ENCODE results near the gene FBXL7. TPM values are rescaled to one million over a fixed set of nuclear protein-coding genes. Genes with fewer than 3 reads are reported as not detected.

Gene FBXL7
- total and polyA plus RNA-seq, 4 donors, result 1.9 to 15.5 (median 6.6) TPM

DNA sequence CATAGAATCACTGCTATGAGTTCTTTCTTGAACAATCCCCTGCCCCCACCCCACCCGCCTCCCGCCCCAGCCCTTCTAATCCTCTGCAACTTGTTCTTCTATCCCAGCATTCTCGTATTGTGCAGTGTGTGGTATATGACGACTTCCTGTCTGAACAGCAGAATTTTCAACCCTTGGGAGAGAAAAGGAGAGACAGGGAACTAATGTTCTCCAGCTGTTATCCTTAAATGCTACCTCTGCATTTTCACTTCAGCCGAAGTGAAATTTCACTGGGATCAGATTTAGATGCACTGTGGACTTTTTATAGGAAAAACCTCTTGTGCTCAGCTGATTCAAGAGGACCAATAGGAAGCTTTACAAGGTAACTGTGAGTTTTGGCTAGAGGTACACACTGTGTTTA, 2.2 kb downstream of the FBXL7 start:
- Histone ChIP-seq H3K9ac (ENCODE audit: insufficient read depth in 1 of 2, low read length in 2 of 2) (peak overlapping the region in 1 of 2 donors; percentile 34), H3K36me3 (ENCODE audit: control insufficient read depth in 4 of 4, insufficient read depth in 4 of 4, low read length in 4 of 4) (peaks cover 0 to 9% (median 3%) of the 10 kb centered on the region in 4 donors), H3K27ac (ENCODE audit: low read depth in 1 of 2, low read length in 1 of 2) (no peak overlapping the region), H3K9me3 (ENCODE audit: control insufficient read depth in 4 of 4, insufficient read depth in 3 of 4, low read length in 3 of 4) (no peaks in the 10 kb centered on the region), H3K4me3 (no peak overlapping the region), H3K4me1 (ENCODE audit: control insufficient read depth in 5 of 5, insufficient read depth in 5 of 5, low read length in 5 of 5) (peaks cover 2 to 31% (median 7%) of the 10 kb centered on the region in 5 donors), H3K27me3 (ENCODE audit: control insufficient read depth in 3 of 3, insufficient read depth in 3 of 3, low read length in 2 of 3) (no peaks in the 10 kb centered on the region)
- no peak for TF ChIP-seq CTCF (IDR thresholded peaks at IDR 0.05; ENCODE audit: control extremely low read depth, extremely low read depth)
- 25 to 30% methylated on average over 5 of the region's 5 CpGs for WGBS, 2 donors
- no peak for ATAC-seq (ENCODE audit: insufficient read depth, low FRiP score)
- DNase-seq, result peak; percentile 36 to 69 (median 64)

GRCh38 chr5:15506146-15506545, 6.2 kb downstream of the FBXL7 start:
- DNase-seq, result peak in 1 of 3 donors; percentile 38
- H3K27ac ChIP-seq (ENCODE audit: low read depth in 1 of 2, low read length in 1 of 2), result no peak overlapping the region
- no peak for ATAC-seq (ENCODE audit: insufficient read depth, low FRiP score)
- no peaks in the 10 kb centered on the region for H3K9me3 ChIP-seq (ENCODE audit: control insufficient read depth in 4 of 4, insufficient read depth in 3 of 4, low read length in 3 of 4)
- H3K4me1 ChIP-seq (ENCODE audit: control insufficient read depth in 5 of 5, insufficient read depth in 5 of 5, low read length in 5 of 5), result peaks cover 0 to 27% (median 9%) of the 10 kb centered on the region in 5 donors
- H3K36me3 ChIP-seq (ENCODE audit: control insufficient read depth in 4 of 4, insufficient read depth in 4 of 4, low read length in 4 of 4), result peaks cover 0 to 9% (median 3%) of the 10 kb centered on the region in 4 donors
- no peak overlapping the region for H3K9ac ChIP-seq (ENCODE audit: insufficient read depth in 1 of 2, low read length in 2 of 2)
- WGBS, 2 donors, result 77 to 82% methylated on average over 5 of the region's 5 CpGs
- H3K4me3 ChIP-seq, result no peak overlapping the region
- no peaks in the 10 kb centered on the region for H3K27me3 ChIP-seq (ENCODE audit: control insufficient read depth in 3 of 3, insufficient read depth in 3 of 3, low read length in 2 of 3)
- no peak for TF ChIP-seq CTCF (IDR thresholded peaks at IDR 0.05; ENCODE audit: control extremely low read depth, extremely low read depth)

- Histone ChIP-seq H3K4me3 (no peak overlapping the region), H3K27me3 (ENCODE audit: control insufficient read depth in 3 of 3, insufficient read depth in 3 of 3, low read length in 2 of 3) (no peaks in the 10 kb centered on the region), H3K9ac (ENCODE audit: insufficient read depth in 1 of 2, low read length in 2 of 2) (no peak overlapping the region), H3K9me3 (ENCODE audit: control insufficient read depth in 4 of 4, insufficient read depth in 3 of 4, low read length in 3 of 4) (no peaks in the 10 kb centered on the region), H3K36me3 (ENCODE audit: control insufficient read depth in 4 of 4, insufficient read depth in 4 of 4, low read length in 4 of 4) (peaks cover 0 to 9% (median 3%) of the 10 kb centered on the region in 4 donors), H3K4me1 (ENCODE audit: control insufficient read depth in 5 of 5, insufficient read depth in 5 of 5, low read length in 5 of 5) (peaks cover 0 to 28% (median 8%) of the 10 kb centered on the region in 5 donors), H3K27ac (ENCODE audit: low read depth in 1 of 2, low read length in 1 of 2) (no peak overlapping the region)
- no peak for TF ChIP-seq CTCF (IDR thresholded peaks at IDR 0.05; ENCODE audit: control extremely low read depth, extremely low read depth)
- no peak for DNase-seq
- ATAC-seq (ENCODE audit: insufficient read depth, low FRiP score), result no peak
- WGBS, 2 donors, result 94 to 95% methylated on average over 3 of the region's 3 CpGs
Measured at GRCh38 chr5:15506897-15507296, 6.9 kb downstream of the FBXL7 start.

GRCh38 chr5:15510092-15510491, 10.1 kb downstream of the FBXL7 start:
- WGBS, 2 donors, result 75 to 79% methylated on average over 1 of the region's 1 CpG
- H3K36me3 ChIP-seq (ENCODE audit: control insufficient read depth in 4 of 4, insufficient read depth in 4 of 4, low read length in 4 of 4), result no peaks in the 10 kb centered on the region
- H3K27me3 ChIP-seq (ENCODE audit: control insufficient read depth in 3 of 3, insufficient read depth in 3 of 3, low read length in 2 of 3), result no peaks in the 10 kb centered on the region
- H3K27ac ChIP-seq (ENCODE audit: low read depth in 1 of 2, low read length in 1 of 2), result no peak overlapping the region
- TF ChIP-seq CTCF (IDR thresholded peaks at IDR 0.05; ENCODE audit: control extremely low read depth, extremely low read depth), result no peak
- no peaks in the 10 kb centered on the region for H3K9me3 ChIP-seq (ENCODE audit: control insufficient read depth in 4 of 4, insufficient read depth in 3 of 4, low read length in 3 of 4)
- H3K4me1 ChIP-seq (ENCODE audit: control insufficient read depth in 5 of 5, insufficient read depth in 5 of 5, low read length in 5 of 5), result peaks cover 0 to 20% (median 3%) of the 10 kb centered on the region in 5 donors
- H3K9ac ChIP-seq (ENCODE audit: insufficient read depth in 1 of 2, low read length in 2 of 2), result no peak overlapping the region
- no peak for DNase-seq
- H3K4me3 ChIP-seq, result no peak overlapping the region
- ATAC-seq (ENCODE audit: insufficient read depth, low FRiP score), result no peak
